Measurements from ENCODE around the gene FASTKD3. TPM values are rescaled to one million over a fixed set of nuclear protein-coding genes. Genes with fewer than 3 reads are reported as not detected.

FASTKD3 gene
- total and polyA plus RNA-seq, 7 donors: 3.0 to 23.4 (median 10.3) TPM

DNA sequence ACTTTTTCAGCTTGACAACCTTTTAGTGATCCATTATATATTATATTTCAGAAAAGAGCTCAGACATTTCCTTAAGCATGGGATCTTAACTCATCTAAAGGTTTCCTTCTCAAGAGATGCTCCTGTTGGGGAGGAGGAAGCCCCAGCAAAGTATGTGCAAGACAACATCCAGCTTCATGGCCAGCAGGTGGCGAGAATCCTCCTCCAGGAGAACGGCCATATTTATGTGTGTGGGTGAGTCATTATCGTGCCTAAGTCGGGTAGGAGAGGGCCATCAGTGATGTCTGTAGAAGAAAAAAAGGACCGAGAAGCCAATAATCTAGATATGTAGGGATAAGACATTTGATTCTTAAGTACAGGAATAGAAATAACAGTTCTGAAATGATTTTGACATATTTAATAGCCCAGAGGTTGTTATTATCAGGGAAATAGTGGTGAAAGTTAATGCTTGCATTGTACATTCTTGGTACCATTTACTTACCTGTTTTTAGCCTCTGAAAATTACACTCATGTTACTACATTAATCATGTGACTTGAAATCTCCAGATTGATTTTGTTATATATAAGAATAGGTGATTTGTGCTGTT lies 28.3 kb upstream of the FASTKD3 start:
- TF ChIP-seq POLR2AphosphoS5 (IDR thresholded peaks at IDR 0.05) (no peak), EP300 (IDR thresholded peaks at IDR 0.05) (no peak), POLR2A (IDR thresholded peaks at IDR 0.05) (no peak)
- TF ChIP-seq, protein P1, sequence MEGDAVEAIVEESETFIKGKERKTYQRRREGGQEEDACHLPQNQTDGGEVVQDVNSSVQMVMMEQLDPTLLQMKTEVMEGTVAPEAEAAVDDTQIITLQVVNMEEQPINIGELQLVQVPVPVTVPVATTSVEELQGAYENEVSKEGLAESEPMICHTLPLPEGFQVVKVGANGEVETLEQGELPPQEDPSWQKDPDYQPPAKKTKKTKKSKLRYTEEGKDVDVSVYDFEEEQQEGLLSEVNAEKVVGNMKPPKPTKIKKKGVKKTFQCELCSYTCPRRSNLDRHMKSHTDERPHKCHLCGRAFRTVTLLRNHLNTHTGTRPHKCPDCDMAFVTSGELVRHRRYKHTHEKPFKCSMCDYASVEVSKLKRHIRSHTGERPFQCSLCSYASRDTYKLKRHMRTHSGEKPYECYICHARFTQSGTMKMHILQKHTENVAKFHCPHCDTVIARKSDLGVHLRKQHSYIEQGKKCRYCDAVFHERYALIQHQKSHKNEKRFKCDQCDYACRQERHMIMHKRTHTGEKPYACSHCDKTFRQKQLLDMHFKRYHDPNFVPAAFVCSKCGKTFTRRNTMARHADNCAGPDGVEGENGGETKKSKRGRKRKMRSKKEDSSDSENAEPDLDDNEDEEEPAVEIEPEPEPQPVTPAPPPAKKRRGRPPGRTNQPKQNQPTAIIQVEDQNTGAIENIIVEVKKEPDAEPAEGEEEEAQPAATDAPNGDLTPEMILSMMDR (IDR thresholded peaks at IDR 0.05): no peak
- no peaks in the 10 kb centered on the region for H3K9me3 ChIP-seq
- H3K4me3 ChIP-seq: no peak overlapping the region
- no peaks in the 10 kb centered on the region for H3K4me1 ChIP-seq
- intact Hi-C loops (cut with DNase I): no loop called here
- DNase-seq: no peak
- H3K27me3 ChIP-seq: no peaks in the 10 kb centered on the region
- WGBS, 2 donors: 74 to 84% methylated on average over 5 of the region's 5 CpGs
- H3K27ac ChIP-seq: no peak overlapping the region
- H3K36me3 ChIP-seq: peaks cover 3 to 100% (median 60%) of the 10 kb centered on the region in 4 donors

DNA sequence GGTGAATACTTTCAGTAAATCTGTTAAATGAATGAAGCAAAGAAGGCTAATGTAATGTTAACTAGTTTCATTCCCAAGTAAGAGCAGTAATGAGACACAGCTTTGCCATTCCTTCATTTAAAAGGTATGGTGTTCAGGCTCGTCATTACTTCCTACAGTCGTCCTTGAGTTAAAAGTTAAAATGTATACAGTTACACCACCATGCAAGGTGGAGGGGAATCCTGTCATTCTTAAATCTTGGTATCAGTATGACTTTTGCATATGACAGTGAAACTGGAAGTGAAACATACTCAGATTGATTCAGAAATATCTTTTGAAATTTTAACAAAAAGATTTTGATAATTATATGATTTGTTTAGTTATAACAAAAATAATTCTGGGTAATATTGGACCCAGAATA lies 26.0 kb upstream of the FASTKD3 start:
- DNase-seq: no peak
- intact Hi-C loops (cut with DNase I): no loop called here
- no peaks in the 10 kb centered on the region for H3K9me3 ChIP-seq
- H3K36me3 ChIP-seq: peaks cover 3 to 95% (median 56%) of the 10 kb centered on the region in 4 donors
- WGBS, 2 donors: 79 to 80% methylated on average over 2 of the region's 2 CpGs
- no peaks in the 10 kb centered on the region for H3K4me1 ChIP-seq
- TF ChIP-seq POLR2A (IDR thresholded peaks at IDR 0.05) (no peak), EP300 (IDR thresholded peaks at IDR 0.05) (no peak), POLR2AphosphoS5 (IDR thresholded peaks at IDR 0.05) (no peak)
- TF ChIP-seq, protein P1 (IDR thresholded peaks at IDR 0.05): no peak
- H3K4me3 ChIP-seq: no peak overlapping the region
- no peaks in the 10 kb centered on the region for H3K27me3 ChIP-seq
- no peak overlapping the region for H3K27ac ChIP-seq

DNA sequence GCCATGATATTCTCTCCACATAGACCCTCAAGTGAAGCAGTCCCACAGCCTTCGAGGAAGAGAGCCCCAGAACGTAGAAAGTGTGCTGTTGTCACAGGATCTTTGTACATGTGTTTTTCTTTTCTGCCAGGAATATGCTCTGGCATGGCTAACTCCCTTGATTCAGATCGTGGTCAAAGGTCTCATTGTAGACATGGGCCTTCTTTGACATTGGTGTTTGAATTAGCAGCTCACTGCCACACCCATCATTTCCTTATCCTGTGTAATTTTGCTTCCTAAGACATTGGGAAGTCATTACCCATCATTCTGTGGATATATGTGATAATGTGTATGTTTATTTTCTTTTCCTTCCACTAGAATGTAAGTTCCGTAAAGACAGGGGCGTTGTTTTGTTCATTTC lies 25.6 kb upstream of the FASTKD3 start:
- DNase-seq: no peak
- intact Hi-C loops (cut with DNase I): no loop called here
- TF ChIP-seq POLR2A (IDR thresholded peaks at IDR 0.05): no peak
- TF ChIP-seq, protein P1 (IDR thresholded peaks at IDR 0.05): no peak
- TF ChIP-seq POLR2AphosphoS5 (IDR thresholded peaks at IDR 0.05): no peak
- no peak for TF ChIP-seq EP300 (IDR thresholded peaks at IDR 0.05)
- 33 to 75% methylated on average over 5 of the region's 5 CpGs for WGBS, 2 donors
- no peaks in the 10 kb centered on the region for H3K4me1 ChIP-seq
- H3K27ac ChIP-seq: no peak overlapping the region
- no peaks in the 10 kb centered on the region for H3K27me3 ChIP-seq
- no peak overlapping the region for H3K4me3 ChIP-seq
- no peaks in the 10 kb centered on the region for H3K9me3 ChIP-seq
- H3K36me3 ChIP-seq: peaks cover 3 to 95% (median 55%) of the 10 kb centered on the region in 4 donors

DNA sequence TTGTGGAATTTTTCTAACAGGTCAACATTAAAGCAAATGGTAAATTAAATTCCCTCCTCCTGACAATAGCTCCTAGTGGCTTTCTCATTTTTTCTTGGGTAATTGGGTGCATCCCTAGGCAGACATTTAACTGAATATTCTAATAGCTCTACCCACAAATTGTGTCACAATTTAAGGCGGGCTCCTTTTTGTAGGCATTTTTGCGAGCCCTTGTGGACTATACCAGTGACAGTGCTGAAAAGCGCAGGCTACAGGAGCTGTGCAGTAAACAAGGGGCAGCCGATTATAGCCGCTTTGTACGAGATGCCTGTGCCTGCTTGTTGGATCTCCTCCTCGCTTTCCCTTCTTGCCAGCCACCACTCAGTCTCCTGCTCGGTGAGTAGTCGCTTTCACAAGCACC lies 20.1 kb upstream of the FASTKD3 start:
- DNase-seq: no peak
- Histone ChIP-seq H3K9me3 (no peaks in the 10 kb centered on the region), H3K4me3 (no peak overlapping the region), H3K36me3 (peaks cover 0 to 83% (median 26%) of the 10 kb centered on the region in 4 donors), H3K4me1 (no peaks in the 10 kb centered on the region), H3K27ac (no peak overlapping the region), H3K27me3 (no peaks in the 10 kb centered on the region)
- WGBS, 2 donors: 96 to 98% methylated on average over 9 of the region's 9 CpGs
- no peak for TF ChIP-seq POLR2A (IDR thresholded peaks at IDR 0.05)
- TF ChIP-seq, protein P1 (IDR thresholded peaks at IDR 0.05): no peak
- TF ChIP-seq EP300 (IDR thresholded peaks at IDR 0.05): no peak
- no peak for TF ChIP-seq POLR2AphosphoS5 (IDR thresholded peaks at IDR 0.05)
- intact Hi-C loops (cut with DNase I): no loop called here
